ENCODE data around the gene STPG3.

The STPG3 gene

GRCh38 chr9:137227853-137228505 lies 23.1 kb upstream of the STPG3 start:
- no peak overlapping the region for H3K4me3 ChIP-seq (ENCODE audit: low read depth in 1 of 5, low read length in 5 of 5)
- H3K9me3 ChIP-seq (ENCODE audit: control insufficient read depth in 5 of 5, low read length in 5 of 5), result no peaks in the 10 kb centered on the region
- no peak overlapping the region for H3K27ac ChIP-seq (ENCODE audit: low read depth, low read length)
- H3K27me3 ChIP-seq (ENCODE audit: control insufficient read depth in 5 of 5, insufficient read depth in 4 of 5, low read length in 5 of 5), result peaks cover 40 to 59% (median 57%) of the 10 kb centered on the region in 5 donors
- no peak overlapping the region for H3K9ac ChIP-seq (ENCODE audit: low read length in 5 of 5)
- H3K4me1 ChIP-seq (ENCODE audit: control insufficient read depth in 5 of 5, insufficient read depth in 5 of 5, low read length in 5 of 5), result peaks cover 0 to 10% (median 9%) of the 10 kb centered on the region in 5 donors
- no peaks in the 10 kb centered on the region for H3K36me3 ChIP-seq (ENCODE audit: control insufficient read depth in 5 of 5, insufficient read depth in 5 of 5, low read length in 5 of 5)

GRCh38 chr9:137228506-137228967 lies 22.5 kb upstream of the STPG3 start:
- no peaks in the 10 kb centered on the region for H3K9me3 ChIP-seq (ENCODE audit: control insufficient read depth in 5 of 5, low read length in 5 of 5)
- H3K4me3 ChIP-seq (ENCODE audit: low read depth in 1 of 5, low read length in 5 of 5), result no peak overlapping the region
- no peak overlapping the region for H3K27ac ChIP-seq (ENCODE audit: low read depth, low read length)
- no peaks in the 10 kb centered on the region for H3K36me3 ChIP-seq (ENCODE audit: control insufficient read depth in 5 of 5, insufficient read depth in 5 of 5, low read length in 5 of 5)
- H3K9ac ChIP-seq (ENCODE audit: low read length in 5 of 5), result no peak overlapping the region
- peaks cover 0 to 7% (median 7%) of the 10 kb centered on the region in 5 donors for H3K4me1 ChIP-seq (ENCODE audit: control insufficient read depth in 5 of 5, insufficient read depth in 5 of 5, low read length in 5 of 5)
- peaks cover 43 to 64% (median 61%) of the 10 kb centered on the region in 5 donors for H3K27me3 ChIP-seq (ENCODE audit: control insufficient read depth in 5 of 5, insufficient read depth in 4 of 5, low read length in 5 of 5)

GRCh38 chr9:137228968-137229896 lies 21.9 kb upstream of the STPG3 start:
- no peak overlapping the region for H3K9ac ChIP-seq (ENCODE audit: low read length in 5 of 5)

DNA sequence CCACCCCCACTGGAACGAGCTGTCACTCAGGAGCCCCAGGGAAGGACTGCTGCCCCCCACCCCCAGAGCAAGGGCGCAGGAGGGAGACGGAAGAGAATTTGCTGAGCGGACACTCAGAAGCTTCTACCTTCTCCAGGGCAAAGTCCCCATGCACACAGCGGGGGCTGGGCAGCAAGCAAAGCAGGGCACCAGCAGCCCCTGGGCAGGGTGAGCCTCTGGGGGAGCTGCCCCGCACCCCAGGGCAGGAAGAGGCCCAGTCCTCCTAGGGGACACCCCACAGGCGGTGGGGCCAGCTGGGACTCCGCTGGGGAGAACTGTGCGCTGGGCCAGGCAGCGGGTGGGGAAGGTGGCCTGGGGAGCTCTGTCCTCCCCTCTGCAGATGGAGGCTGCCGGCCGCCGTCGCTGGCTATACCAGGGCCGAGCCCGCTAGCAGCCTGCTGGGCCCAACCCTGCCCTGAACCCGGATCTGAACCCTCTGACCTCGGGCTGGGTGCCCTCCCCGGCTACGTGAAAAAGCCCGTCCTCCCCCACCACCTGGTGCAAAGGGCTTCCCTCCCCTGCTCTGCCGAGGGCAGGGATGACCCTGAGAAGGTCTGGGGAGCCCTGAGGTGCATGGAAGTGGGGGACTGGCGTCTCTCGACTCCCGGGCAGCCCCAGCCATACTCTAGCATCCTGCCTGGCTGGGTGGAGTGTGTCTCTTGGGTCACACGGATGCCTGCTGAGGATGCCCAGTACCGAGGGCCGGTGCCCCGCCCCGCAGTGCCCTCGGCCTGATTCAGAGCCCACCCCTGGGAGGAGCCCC lies 21.0 kb upstream of the STPG3 start:
- Histone ChIP-seq H3K4me3 (ENCODE audit: low read depth in 1 of 5, low read length in 5 of 5) (no peak overlapping the region), H3K36me3 (ENCODE audit: control insufficient read depth in 5 of 5, insufficient read depth in 5 of 5, low read length in 5 of 5) (no peaks in the 10 kb centered on the region), H3K9ac (ENCODE audit: low read length in 5 of 5) (no peak overlapping the region), H3K27ac (ENCODE audit: low read depth, low read length) (no peak overlapping the region), H3K4me1 (ENCODE audit: control insufficient read depth in 5 of 5, insufficient read depth in 5 of 5, low read length in 5 of 5) (no peaks in the 10 kb centered on the region), H3K9me3 (ENCODE audit: control insufficient read depth in 5 of 5, low read length in 5 of 5) (no peaks in the 10 kb centered on the region), H3K27me3 (ENCODE audit: control insufficient read depth in 5 of 5, insufficient read depth in 4 of 5, low read length in 5 of 5) (peaks cover 53 to 76% (median 70%) of the 10 kb centered on the region in 5 donors)

More at GRCh38 chr9:137228968-137229896, 21.9 kb upstream of the STPG3 start:
- Histone ChIP-seq H3K9me3 (ENCODE audit: control insufficient read depth in 5 of 5, low read length in 5 of 5) (no peaks in the 10 kb centered on the region), H3K27ac (ENCODE audit: low read depth, low read length) (no peak overlapping the region), H3K27me3 (ENCODE audit: control insufficient read depth in 5 of 5, insufficient read depth in 4 of 5, low read length in 5 of 5) (peaks cover 45 to 67% (median 64%) of the 10 kb centered on the region in 5 donors), H3K4me1 (ENCODE audit: control insufficient read depth in 5 of 5, insufficient read depth in 5 of 5, low read length in 5 of 5) (peaks cover 0 to under 1% (median under 1%) of the 10 kb centered on the region in 5 donors), H3K36me3 (ENCODE audit: control insufficient read depth in 5 of 5, insufficient read depth in 5 of 5, low read length in 5 of 5) (no peaks in the 10 kb centered on the region), H3K4me3 (ENCODE audit: low read depth in 1 of 5, low read length in 5 of 5) (no peak overlapping the region)

GRCh38 chr9:137230705-137231371 lies 20.2 kb upstream of the STPG3 start, which contains the start of gene SLC34A3:
Gene SLC34A3 (plus strand): TSS chr9:137230901. CDS start chr9:137231703, 802 bp downstream.
- Histone ChIP-seq H3K9ac (ENCODE audit: low read length in 5 of 5) (peak within 1 kb of the TSS in 1 of 5 donors; percentile 13), H3K4me1 (ENCODE audit: control insufficient read depth in 5 of 5, insufficient read depth in 5 of 5, low read length in 5 of 5) (peaks cover 0 to 5% (median under 1%) of the 10 kb centered on the region in 5 donors), H3K4me3 (ENCODE audit: low read depth in 1 of 5, low read length in 5 of 5) (no peak within 1 kb of the TSS), H3K9me3 (ENCODE audit: control insufficient read depth in 5 of 5, low read length in 5 of 5) (no peaks in the 10 kb centered on the region), H3K36me3 (ENCODE audit: control insufficient read depth in 5 of 5, insufficient read depth in 5 of 5, low read length in 5 of 5) (no peaks in the 10 kb centered on the region), H3K27ac (ENCODE audit: low read depth, low read length) (no peak within 1 kb of the TSS), H3K27me3 (ENCODE audit: control insufficient read depth in 5 of 5, insufficient read depth in 4 of 5, low read length in 5 of 5) (peaks cover 59 to 80% (median 75%) of the 10 kb centered on the region in 5 donors)

GRCh38 chr9:137231372-137232039 lies 19.6 kb upstream of the STPG3 start:
- H3K27me3 ChIP-seq (ENCODE audit: control insufficient read depth in 5 of 5, insufficient read depth in 4 of 5, low read length in 5 of 5), result peaks cover 56 to 75% (median 72%) of the 10 kb centered on the region in 5 donors
- H3K9ac ChIP-seq (ENCODE audit: low read length in 5 of 5), result peak overlapping the region in 1 of 5 donors; percentile 13
- no peaks in the 10 kb centered on the region for H3K36me3 ChIP-seq (ENCODE audit: control insufficient read depth in 5 of 5, insufficient read depth in 5 of 5, low read length in 5 of 5)
- H3K27ac ChIP-seq (ENCODE audit: low read depth, low read length), result no peak overlapping the region
- H3K4me1 ChIP-seq (ENCODE audit: control insufficient read depth in 5 of 5, insufficient read depth in 5 of 5, low read length in 5 of 5), result peaks cover 0 to 11% (median 7%) of the 10 kb centered on the region in 5 donors
- no peaks in the 10 kb centered on the region for H3K9me3 ChIP-seq (ENCODE audit: control insufficient read depth in 5 of 5, low read length in 5 of 5)
- H3K4me3 ChIP-seq (ENCODE audit: low read depth in 1 of 5, low read length in 5 of 5), result no peak overlapping the region

DNA sequence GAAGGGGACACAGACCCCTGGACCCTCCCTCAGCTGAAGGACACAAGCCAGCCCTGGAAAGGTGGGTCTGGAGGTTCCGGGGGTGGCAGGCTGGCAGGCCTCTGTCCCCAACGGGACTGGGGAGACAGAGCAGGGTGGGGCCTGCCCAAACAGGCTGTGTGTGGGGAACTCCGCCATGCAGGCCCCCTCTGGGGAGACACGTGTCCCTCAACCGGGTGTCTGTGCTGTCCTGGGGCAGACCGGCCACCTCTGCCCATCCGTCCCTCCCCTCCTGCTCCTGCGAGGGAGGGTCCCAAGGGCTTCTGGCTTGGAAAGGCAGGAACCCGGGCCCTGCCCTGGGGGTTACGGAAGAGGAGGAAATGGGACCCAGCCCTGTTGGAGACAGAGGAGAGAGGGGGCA lies 19.0 kb upstream of the STPG3 start:
- Histone ChIP-seq H3K4me1 (ENCODE audit: control insufficient read depth in 5 of 5, insufficient read depth in 5 of 5, low read length in 5 of 5) (peaks cover 0 to 17% (median 12%) of the 10 kb centered on the region in 5 donors), H3K27ac (ENCODE audit: low read depth, low read length) (no peak overlapping the region), H3K9ac (ENCODE audit: low read length in 5 of 5) (no peak overlapping the region), H3K9me3 (ENCODE audit: control insufficient read depth in 5 of 5, low read length in 5 of 5) (no peaks in the 10 kb centered on the region), H3K27me3 (ENCODE audit: control insufficient read depth in 5 of 5, insufficient read depth in 4 of 5, low read length in 5 of 5) (peaks cover 53 to 71% (median 66%) of the 10 kb centered on the region in 5 donors), H3K36me3 (ENCODE audit: control insufficient read depth in 5 of 5, insufficient read depth in 5 of 5, low read length in 5 of 5) (no peaks in the 10 kb centered on the region), H3K4me3 (ENCODE audit: low read depth in 1 of 5, low read length in 5 of 5) (no peak overlapping the region)

DNA sequence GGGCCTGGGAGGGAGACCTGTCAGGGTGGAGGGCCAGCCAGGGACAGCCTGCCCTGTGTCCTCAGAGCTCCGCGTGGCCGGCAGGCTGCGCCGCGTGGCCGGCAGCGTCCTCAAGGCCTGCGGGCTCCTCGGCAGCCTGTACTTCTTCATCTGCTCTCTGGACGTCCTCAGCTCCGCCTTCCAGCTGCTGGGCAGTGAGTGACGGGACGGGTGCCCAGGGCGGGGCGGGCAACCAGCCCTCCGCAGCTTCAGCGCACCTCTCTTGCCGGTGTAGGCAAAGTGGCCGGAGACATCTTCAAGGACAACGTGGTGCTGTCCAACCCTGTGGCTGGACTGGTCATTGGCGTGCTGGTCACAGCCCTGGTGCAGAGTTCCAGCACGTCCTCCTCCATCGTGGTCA lies 18.6 kb upstream of the STPG3 start:
- no peak overlapping the region for H3K27ac ChIP-seq (ENCODE audit: low read depth, low read length)
- H3K9me3 ChIP-seq (ENCODE audit: control insufficient read depth in 5 of 5, low read length in 5 of 5), result no peaks in the 10 kb centered on the region
- H3K36me3 ChIP-seq (ENCODE audit: control insufficient read depth in 5 of 5, insufficient read depth in 5 of 5, low read length in 5 of 5), result no peaks in the 10 kb centered on the region
- H3K27me3 ChIP-seq (ENCODE audit: control insufficient read depth in 5 of 5, insufficient read depth in 4 of 5, low read length in 5 of 5), result peaks cover 51 to 69% (median 63%) of the 10 kb centered on the region in 5 donors
- peaks cover 0 to 19% (median 12%) of the 10 kb centered on the region in 5 donors for H3K4me1 ChIP-seq (ENCODE audit: control insufficient read depth in 5 of 5, insufficient read depth in 5 of 5, low read length in 5 of 5)
- no peak overlapping the region for H3K9ac ChIP-seq (ENCODE audit: low read length in 5 of 5)
- no peak overlapping the region for H3K4me3 ChIP-seq (ENCODE audit: low read depth in 1 of 5, low read length in 5 of 5)

All from subcutaneous abdominal adipose tissue (tissue), 5 donors.